ENCODE results near the gene EIF1B.

DNA sequence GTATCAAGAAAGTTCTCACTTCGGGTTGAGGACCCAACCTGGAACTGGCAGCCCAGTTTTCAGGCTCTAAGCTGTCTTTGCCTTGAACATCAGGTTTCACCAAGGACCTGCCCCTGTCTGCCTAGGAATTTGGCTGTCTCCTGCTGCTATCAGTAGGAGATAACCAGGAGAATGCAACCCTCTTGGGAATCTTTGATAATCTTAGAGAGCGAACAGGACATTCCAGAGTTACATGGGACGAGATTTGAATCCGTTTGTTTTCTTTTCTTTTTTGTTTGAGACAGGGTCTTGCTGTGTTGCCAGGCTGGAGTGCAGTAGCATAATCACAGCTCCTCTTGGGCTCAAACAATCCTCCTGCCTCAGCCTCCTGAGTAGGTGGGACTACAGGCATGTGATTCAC, 18.0 kb upstream of the EIF1B start:
- TF ChIP-seq CTCF (IDR thresholded peaks at IDR 0.05) (no peak), POLR2AphosphoS5 (IDR thresholded peaks at IDR 0.05) (no peak)

Measured in transverse colon (tissue), 4 donors.